Measurements from ENCODE around the gene NRG4.

DNA sequence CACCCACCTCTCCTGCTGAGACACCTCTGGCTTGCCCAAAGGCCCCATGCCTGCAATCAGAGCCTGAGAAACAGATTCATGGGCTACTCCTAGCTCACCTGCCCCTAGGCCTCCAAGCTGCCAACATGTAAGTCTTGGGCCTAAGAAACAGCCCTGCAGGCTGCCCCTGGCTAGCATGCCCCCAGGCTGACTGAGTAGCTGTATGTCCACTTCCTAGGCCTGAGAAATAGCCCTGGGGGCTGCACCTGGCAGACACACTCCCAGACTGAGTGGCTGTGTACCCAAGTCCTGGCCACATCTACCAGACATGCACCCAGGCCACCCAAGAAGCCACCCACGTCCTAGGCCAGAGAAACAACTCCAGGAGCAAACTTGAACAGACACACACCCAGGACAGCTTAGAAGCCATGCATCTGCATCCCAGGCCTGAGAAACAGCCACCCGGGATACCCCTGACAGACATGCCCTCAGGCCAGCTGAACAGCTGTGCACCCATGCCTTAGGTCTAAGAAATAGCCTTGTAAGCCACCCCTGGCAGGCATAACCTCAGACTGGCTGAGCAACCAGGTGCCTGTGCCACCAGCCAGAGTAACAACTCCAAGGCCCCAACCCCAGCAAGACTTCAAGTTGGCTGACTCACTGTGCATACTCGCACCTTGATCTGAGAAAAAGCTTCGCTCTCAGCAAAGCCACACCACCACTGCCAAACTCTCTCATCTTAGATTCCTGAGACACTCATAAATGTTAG lies 12.0 kb upstream of the NRG4 start:
- TF ChIP-seq, protein P1, sequence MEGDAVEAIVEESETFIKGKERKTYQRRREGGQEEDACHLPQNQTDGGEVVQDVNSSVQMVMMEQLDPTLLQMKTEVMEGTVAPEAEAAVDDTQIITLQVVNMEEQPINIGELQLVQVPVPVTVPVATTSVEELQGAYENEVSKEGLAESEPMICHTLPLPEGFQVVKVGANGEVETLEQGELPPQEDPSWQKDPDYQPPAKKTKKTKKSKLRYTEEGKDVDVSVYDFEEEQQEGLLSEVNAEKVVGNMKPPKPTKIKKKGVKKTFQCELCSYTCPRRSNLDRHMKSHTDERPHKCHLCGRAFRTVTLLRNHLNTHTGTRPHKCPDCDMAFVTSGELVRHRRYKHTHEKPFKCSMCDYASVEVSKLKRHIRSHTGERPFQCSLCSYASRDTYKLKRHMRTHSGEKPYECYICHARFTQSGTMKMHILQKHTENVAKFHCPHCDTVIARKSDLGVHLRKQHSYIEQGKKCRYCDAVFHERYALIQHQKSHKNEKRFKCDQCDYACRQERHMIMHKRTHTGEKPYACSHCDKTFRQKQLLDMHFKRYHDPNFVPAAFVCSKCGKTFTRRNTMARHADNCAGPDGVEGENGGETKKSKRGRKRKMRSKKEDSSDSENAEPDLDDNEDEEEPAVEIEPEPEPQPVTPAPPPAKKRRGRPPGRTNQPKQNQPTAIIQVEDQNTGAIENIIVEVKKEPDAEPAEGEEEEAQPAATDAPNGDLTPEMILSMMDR (IDR thresholded peaks at IDR 0.05): no peak
- TF ChIP-seq POLR2AphosphoS5 (IDR thresholded peaks at IDR 0.05): no peak
- TF ChIP-seq POLR2A (IDR thresholded peaks at IDR 0.05): no peak
- TF ChIP-seq EP300 (IDR thresholded peaks at IDR 0.05): no peak

Data from gastroesophageal sphincter (tissue), 3 donors.